Neutrophil (primary cell): ENCODE results near the gene WDR64.

Experiments
- H3K27ac ChIP-seq: fragments of 200-600 bp; sonication (generic); 2 replicates; pipeline ENCODE4 v1.5.1; 2016; ENCODE audit warnings: mild to moderate bottlenecking, moderate library complexity
- H3K27me3 ChIP-seq: fragments of 200-600 bp; sonication (generic); 2 replicates; pipeline ENCODE4 v1.6.0; 2016; ENCODE audit warnings: mild to moderate bottlenecking
- H3K36me3 ChIP-seq: fragments of 200-600 bp; sonication (generic); 2 replicates; pipeline ENCODE4 v1.5.1; 2017
- H3K4me1 ChIP-seq, 2 experiments: fragments of 200-600 bp in 1 of 2; sonication (generic) in 1 of 2; 1 replicate in 1 of 2; 2 replicates in 1 of 2; pipeline versions ENCODE4 v1.5.1 to v1.6.1; 2013 to 2016; ENCODE audit warnings: low read depth in 1 of 2, low read length in 1 of 2, mild to moderate bottlenecking in 1 of 2, moderate library complexity in 1 of 2; ENCODE audit not compliant: control insufficient read depth in 1 of 2, insufficient read depth in 1 of 2
- H3K4me3 ChIP-seq, 2 experiments: fragments of 200-600 bp in 1 of 2; sonication (generic) in 1 of 2; 1 replicate in 1 of 2; 2 replicates in 1 of 2; pipeline ENCODE4 v1.5.1; 2013 to 2016; ENCODE audit warnings: low read depth in 1 of 2, low read length in 1 of 2, mild to moderate bottlenecking in 1 of 2, moderate library complexity in 1 of 2
- H3K9me3 ChIP-seq: fragments of 200-600 bp; sonication (generic); 2 replicates; pipeline ENCODE4 v1.5.1; 2016
- CTCF ChIP-seq: fragments of 200-600 bp; sonication (generic); IDR thresholded peaks from 2 replicates; pipeline ENCODE4 v1.5.1; 2016; ENCODE audit warnings: antibody characterized with exemption

WDR64 gene

GRCh38 chr1:241706257-241706656 lies 54.2 kb downstream of the WDR64 start:
- H3K4me3 ChIP-seq: no peak overlapping the region
- no peaks in the 10 kb centered on the region for H3K4me1 ChIP-seq
- no peak for TF ChIP-seq CTCF
- H3K27ac ChIP-seq: no peak overlapping the region
- no peaks in the 10 kb centered on the region for H3K9me3 ChIP-seq
- H3K36me3 ChIP-seq: no peaks in the 10 kb centered on the region
- H3K27me3 ChIP-seq: no peaks in the 10 kb centered on the region

- Histone ChIP-seq H3K36me3 (no peaks in the 10 kb centered on the region), H3K27ac (no peak overlapping the region), H3K4me3 (no peak overlapping the region), H3K4me1 (no peaks in the 10 kb centered on the region), H3K9me3 (no peaks in the 10 kb centered on the region), H3K27me3 (no peaks in the 10 kb centered on the region)
- TF ChIP-seq CTCF: no peak
Measured at GRCh38 chr1:241706967-241707366, 54.9 kb downstream of the WDR64 start.

GRCh38 chr1:241707442-241707841 lies 55.4 kb downstream of the WDR64 start:
- Histone ChIP-seq H3K4me1 (no peaks in the 10 kb centered on the region), H3K4me3 (no peak overlapping the region), H3K9me3 (no peaks in the 10 kb centered on the region), H3K36me3 (no peaks in the 10 kb centered on the region), H3K27me3 (no peaks in the 10 kb centered on the region), H3K27ac (no peak overlapping the region)
- no peak for TF ChIP-seq CTCF

GRCh38 chr1:241711326-241711725 lies 59.2 kb downstream of the WDR64 start:
- Histone ChIP-seq H3K4me3 (no peak overlapping the region), H3K27me3 (peaks cover 4% of the 10 kb centered on the region), H3K36me3 (no peaks in the 10 kb centered on the region), H3K4me1 (no peaks in the 10 kb centered on the region), H3K9me3 (no peaks in the 10 kb centered on the region), H3K27ac (no peak overlapping the region)
- no peak for TF ChIP-seq CTCF

GRCh38 chr1:241713316-241713715 lies 61.2 kb downstream of the WDR64 start:
- Histone ChIP-seq H3K4me1 (no peaks in the 10 kb centered on the region), H3K27ac (no peak overlapping the region), H3K36me3 (no peaks in the 10 kb centered on the region), H3K4me3 (no peak overlapping the region), H3K27me3 (peaks cover 4% of the 10 kb centered on the region), H3K9me3 (no peaks in the 10 kb centered on the region)
- no peak for TF ChIP-seq CTCF
